H1 (cell line): Measurements from ENCODE around the gene DENND5B.

Experiments
- ASH2L ChIP-seq: fragments of 200-600, 300-600 bp; sonication (generic); IDR thresholded peaks from one replicate; pipeline ENCODE4 v1.7.1; 2017; ENCODE audit warnings: low read length
- CEBPB ChIP-seq: IDR thresholded peaks from 2 replicates; pipeline ENCODE4 v1.6.1; 2012; ENCODE audit warnings: low read depth, low read length
- EP300 ChIP-seq, 2 experiments: IDR thresholded peaks; 1 replicate in 1 of 2; 2 replicates in 1 of 2; pipeline ENCODE4 v1.6.1; 2011 to 2012; ENCODE audit warnings: low read depth in 2 of 2, low read length in 2 of 2, mild to moderate bottlenecking in 2 of 2, borderline replicate concordance in 1 of 2, inconsistent platforms in 1 of 2, moderate library complexity in 1 of 2
- EZH2 ChIP-seq: fragments of 200-600 bp; sonication (generic); IDR thresholded peaks from 2 replicates; pipeline ENCODE4 v1.7.1; 2012; ENCODE audit warnings: low read depth, mild to moderate bottlenecking, moderate library complexity, low read length, inconsistent platforms; ENCODE audit not compliant: severe bottlenecking
- JUND ChIP-seq: IDR thresholded peaks from 2 replicates; pipeline ENCODE4 v1.6.1; 2011; ENCODE audit warnings: mild to moderate bottlenecking, improper control_type of control experiment, low read length
- KDM1A ChIP-seq: fragments of 200-600, 300-600 bp; sonication (generic); IDR thresholded peaks from 2 replicates; pipeline ENCODE4 v1.7.1; 2016; ENCODE audit warnings: mild to moderate bottlenecking, low read length, borderline replicate concordance
- POLR2A ChIP-seq, 2 experiments: IDR thresholded peaks; 1 replicate in 1 of 2; 2 replicates in 1 of 2; pipeline ENCODE4 v1.6.1; 2011; ENCODE audit warnings: low read depth in 2 of 2, low read length in 2 of 2, mild to moderate bottlenecking in 2 of 2; ENCODE audit errors: control extremely low read depth in 1 of 2
- POLR2AphosphoS5 ChIP-seq: IDR thresholded peaks from 2 replicates; pipeline ENCODE4 v1.6.1; 2011; ENCODE audit warnings: low read depth, low read length
- SIN3A ChIP-seq, 2 experiments: IDR thresholded peaks in 1 of 2; conservative IDR thresholded peaks in 1 of 2; 2 replicates each; pipeline ENCODE4 v1.6.1; 2011 to 2012; ENCODE audit warnings: low read length in 2 of 2, improper control_type of control experiment in 1 of 2, low read depth in 1 of 2, mild to moderate bottlenecking in 1 of 2
- TF ChIP-seq, protein P1 (sequence below), 3 experiments: IDR thresholded peaks; 1 replicate in 2 of 3; 2 replicates in 1 of 3; pipeline versions ENCODE4 v1.5.1 to v1.6.1; 2011; ENCODE audit warnings: low read length in 3 of 3, mild to moderate bottlenecking in 3 of 3, inconsistent platforms in 2 of 3, low read depth in 1 of 3, moderate library complexity in 1 of 3; ENCODE audit not compliant: insufficient read depth in 1 of 3; ENCODE audit errors: control extremely low read depth in 1 of 3
- TF ChIP-seq, protein P2 (sequence below): IDR thresholded peaks from 2 replicates; pipeline ENCODE4 v1.6.1; 2012; ENCODE audit warnings: low read length, inconsistent platforms
- TF ChIP-seq, protein P3 (sequence below): IDR thresholded peaks from 2 replicates; pipeline ENCODE4 v1.6.1; 2011; ENCODE audit warnings: low read depth, mild to moderate bottlenecking, low read length; ENCODE audit not compliant: insufficient read depth
- TF ChIP-seq, protein P4 (sequence below): IDR thresholded peaks from 2 replicates; pipeline ENCODE4 v1.6.1; 2012; ENCODE audit warnings: inconsistent platforms

DNA sequence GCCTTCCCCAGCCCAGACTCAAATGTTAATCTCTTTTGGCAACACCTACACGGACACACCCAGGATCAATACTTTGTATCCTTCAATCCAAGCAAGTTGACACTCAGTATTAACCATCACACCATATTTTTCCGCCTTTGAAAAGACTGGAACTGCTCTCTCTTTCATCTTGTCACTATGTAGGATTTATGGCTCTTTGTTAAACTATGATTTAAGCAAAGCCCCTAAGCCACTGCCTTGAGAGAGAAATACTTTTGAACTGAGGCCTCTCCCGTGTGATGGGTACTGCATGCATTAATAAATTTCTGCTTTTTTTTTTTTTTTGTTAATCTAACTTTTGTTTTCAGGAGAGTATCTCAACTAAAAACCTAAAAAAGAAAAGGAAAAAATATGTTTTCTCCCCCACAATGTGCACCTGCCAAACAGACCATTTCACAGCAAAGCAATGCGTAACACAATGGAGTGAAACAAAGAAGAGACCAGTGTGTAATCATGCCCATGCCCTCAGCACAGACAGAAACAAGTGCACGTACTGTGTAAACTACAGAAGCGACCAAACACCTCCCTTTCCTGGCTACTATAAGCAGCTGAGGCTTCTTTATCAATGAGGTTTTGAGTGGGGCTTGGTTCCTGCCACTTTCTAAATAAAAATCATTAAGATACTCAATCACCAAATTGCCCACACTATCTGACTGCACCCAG is 40.2 kb upstream of the DENND5B start:
- TF ChIP-seq EP300 (IDR thresholded peaks at IDR 0.05; ENCODE audit: borderline replicate concordance in 1 of 2, low read depth in 2 of 2, low read length in 2 of 2) (no peak), JUND (no peak), ASH2L (no peak), EZH2 (no peak), KDM1A (no peak), CEBPB (no peak), POLR2AphosphoS5 (no peak), POLR2A (IDR thresholded peaks at IDR 0.05; ENCODE audit: control extremely low read depth in 1 of 2, low read depth in 2 of 2, low read length in 2 of 2) (no peak), SIN3A (conservative IDR thresholded peaks at IDR 0.05 in 1 of 2, IDR thresholded peaks at IDR 0.05 in 1 of 2; ENCODE audit: low read depth in 1 of 2, low read length in 2 of 2) (no peak)
- TF ChIP-seq, protein P1, sequence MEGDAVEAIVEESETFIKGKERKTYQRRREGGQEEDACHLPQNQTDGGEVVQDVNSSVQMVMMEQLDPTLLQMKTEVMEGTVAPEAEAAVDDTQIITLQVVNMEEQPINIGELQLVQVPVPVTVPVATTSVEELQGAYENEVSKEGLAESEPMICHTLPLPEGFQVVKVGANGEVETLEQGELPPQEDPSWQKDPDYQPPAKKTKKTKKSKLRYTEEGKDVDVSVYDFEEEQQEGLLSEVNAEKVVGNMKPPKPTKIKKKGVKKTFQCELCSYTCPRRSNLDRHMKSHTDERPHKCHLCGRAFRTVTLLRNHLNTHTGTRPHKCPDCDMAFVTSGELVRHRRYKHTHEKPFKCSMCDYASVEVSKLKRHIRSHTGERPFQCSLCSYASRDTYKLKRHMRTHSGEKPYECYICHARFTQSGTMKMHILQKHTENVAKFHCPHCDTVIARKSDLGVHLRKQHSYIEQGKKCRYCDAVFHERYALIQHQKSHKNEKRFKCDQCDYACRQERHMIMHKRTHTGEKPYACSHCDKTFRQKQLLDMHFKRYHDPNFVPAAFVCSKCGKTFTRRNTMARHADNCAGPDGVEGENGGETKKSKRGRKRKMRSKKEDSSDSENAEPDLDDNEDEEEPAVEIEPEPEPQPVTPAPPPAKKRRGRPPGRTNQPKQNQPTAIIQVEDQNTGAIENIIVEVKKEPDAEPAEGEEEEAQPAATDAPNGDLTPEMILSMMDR (IDR thresholded peaks at IDR 0.05; ENCODE audit: control extremely low read depth in 1 of 3, insufficient read depth in 1 of 3, low read depth in 1 of 3, low read length in 3 of 3), result no peak
- TF ChIP-seq, protein P2, sequence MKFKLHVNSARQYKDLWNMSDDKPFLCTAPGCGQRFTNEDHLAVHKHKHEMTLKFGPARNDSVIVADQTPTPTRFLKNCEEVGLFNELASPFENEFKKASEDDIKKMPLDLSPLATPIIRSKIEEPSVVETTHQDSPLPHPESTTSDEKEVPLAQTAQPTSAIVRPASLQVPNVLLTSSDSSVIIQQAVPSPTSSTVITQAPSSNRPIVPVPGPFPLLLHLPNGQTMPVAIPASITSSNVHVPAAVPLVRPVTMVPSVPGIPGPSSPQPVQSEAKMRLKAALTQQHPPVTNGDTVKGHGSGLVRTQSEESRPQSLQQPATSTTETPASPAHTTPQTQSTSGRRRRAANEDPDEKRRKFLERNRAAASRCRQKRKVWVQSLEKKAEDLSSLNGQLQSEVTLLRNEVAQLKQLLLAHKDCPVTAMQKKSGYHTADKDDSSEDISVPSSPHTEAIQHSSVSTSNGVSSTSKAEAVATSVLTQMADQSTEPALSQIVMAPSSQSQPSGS, result no peak
- TF ChIP-seq, protein P3, sequence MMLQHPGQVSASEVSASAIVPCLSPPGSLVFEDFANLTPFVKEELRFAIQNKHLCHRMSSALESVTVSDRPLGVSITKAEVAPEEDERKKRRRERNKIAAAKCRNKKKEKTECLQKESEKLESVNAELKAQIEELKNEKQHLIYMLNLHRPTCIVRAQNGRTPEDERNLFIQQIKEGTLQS, result no peak
- TF ChIP-seq, protein P4, sequence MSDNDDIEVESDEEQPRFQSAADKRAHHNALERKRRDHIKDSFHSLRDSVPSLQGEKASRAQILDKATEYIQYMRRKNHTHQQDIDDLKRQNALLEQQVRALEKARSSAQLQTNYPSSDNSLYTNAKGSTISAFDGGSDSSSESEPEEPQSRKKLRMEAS, result no peak
